ENCODE data around the gene PWP2.
"Not testable (repeated sequence)": the region's sequence is repeated elsewhere in the genome, so short reads cannot be mapped to it uniquely, and the experiment has no call there.

- TF ChIP-seq PPARA (CRISPR knock-in tag; IDR thresholded peaks at IDR 0.05; ENCODE audit: borderline replicate concordance); RARB (CRISPR knock-in tag; IDR thresholded peaks at IDR 0.05); ZC3H10 (CRISPR knock-in tag; IDR thresholded peaks at IDR 0.05); ZFP3 (CRISPR knock-in tag; IDR thresholded peaks at IDR 0.05); ARNTL (CRISPR knock-in tag; IDR thresholded peaks at IDR 0.05; ENCODE audit: borderline replicate concordance, low read depth); OSR1 (CRISPR knock-in tag; IDR thresholded peaks at IDR 0.05); ISL1 (CRISPR knock-in tag; IDR thresholded peaks at IDR 0.05); ZFP30 (CRISPR knock-in tag; IDR thresholded peaks at IDR 0.05); TSHZ2 (CRISPR knock-in tag; IDR thresholded peaks at IDR 0.05); TOX (CRISPR knock-in tag; IDR thresholded peaks at IDR 0.05; ENCODE audit: borderline replicate concordance); BACH2 (CRISPR knock-in tag; IDR thresholded peaks at IDR 0.05; ENCODE audit: borderline replicate concordance); ZNF70 (CRISPR knock-in tag; IDR thresholded peaks at IDR 0.05): not testable (repeated sequence)
- TF ChIP-seq, protein P1, sequence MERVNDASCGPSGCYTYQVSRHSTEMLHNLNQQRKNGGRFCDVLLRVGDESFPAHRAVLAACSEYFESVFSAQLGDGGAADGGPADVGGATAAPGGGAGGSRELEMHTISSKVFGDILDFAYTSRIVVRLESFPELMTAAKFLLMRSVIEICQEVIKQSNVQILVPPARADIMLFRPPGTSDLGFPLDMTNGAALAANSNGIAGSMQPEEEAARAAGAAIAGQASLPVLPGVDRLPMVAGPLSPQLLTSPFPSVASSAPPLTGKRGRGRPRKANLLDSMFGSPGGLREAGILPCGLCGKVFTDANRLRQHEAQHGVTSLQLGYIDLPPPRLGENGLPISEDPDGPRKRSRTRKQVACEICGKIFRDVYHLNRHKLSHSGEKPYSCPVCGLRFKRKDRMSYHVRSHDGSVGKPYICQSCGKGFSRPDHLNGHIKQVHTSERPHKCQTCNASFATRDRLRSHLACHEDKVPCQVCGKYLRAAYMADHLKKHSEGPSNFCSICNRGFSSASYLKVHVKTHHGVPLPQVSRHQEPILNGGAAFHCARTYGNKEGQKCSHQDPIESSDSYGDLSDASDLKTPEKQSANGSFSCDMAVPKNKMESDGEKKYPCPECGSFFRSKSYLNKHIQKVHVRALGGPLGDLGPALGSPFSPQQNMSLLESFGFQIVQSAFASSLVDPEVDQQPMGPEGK (CRISPR knock-in tag; IDR thresholded peaks at IDR 0.05; ENCODE audit: borderline replicate concordance), result not testable (repeated sequence)
- TF ChIP-seq, protein P2, sequence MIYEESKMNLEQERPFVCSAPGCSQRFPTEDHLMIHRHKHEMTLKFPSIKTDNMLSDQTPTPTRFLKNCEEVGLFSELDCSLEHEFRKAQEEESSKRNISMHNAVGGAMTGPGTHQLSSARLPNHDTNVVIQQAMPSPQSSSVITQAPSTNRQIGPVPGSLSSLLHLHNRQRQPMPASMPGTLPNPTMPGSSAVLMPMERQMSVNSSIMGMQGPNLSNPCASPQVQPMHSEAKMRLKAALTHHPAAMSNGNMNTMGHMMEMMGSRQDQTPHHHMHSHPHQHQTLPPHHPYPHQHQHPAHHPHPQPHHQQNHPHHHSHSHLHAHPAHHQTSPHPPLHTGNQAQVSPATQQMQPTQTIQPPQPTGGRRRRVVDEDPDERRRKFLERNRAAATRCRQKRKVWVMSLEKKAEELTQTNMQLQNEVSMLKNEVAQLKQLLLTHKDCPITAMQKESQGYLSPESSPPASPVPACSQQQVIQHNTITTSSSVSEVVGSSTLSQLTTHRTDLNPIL (CRISPR knock-in tag; IDR thresholded peaks at IDR 0.05; ENCODE audit: low read depth), result not testable (repeated sequence)
Observed at GRCh38 chr21:44170326-44170725, 63.1 kb downstream of the PWP2 start.
